Loucy (cell line): ENCODE data around the gene SLCO6A1.

Experiments used
- H2AFZ ChIP-seq: fragments of 200-600 bp; sonication (generic); 2 replicates; pipeline ENCODE4 v1.6.0; 2016; ENCODE audit warnings: antibody characterized with exemption, mild to moderate bottlenecking, low read length, moderate library complexity
- H3F3A ChIP-seq: fragments of 200-600 bp; 2 replicates; pipeline ENCODE4 v1.6.0; 2016; ENCODE audit warnings: antibody characterized with exemption, low read depth, mild to moderate bottlenecking
- H3K27me3 ChIP-seq: fragments of 200-600 bp; sonication (generic); 2 replicates; pipeline ENCODE4 v1.6.1; 2014; ENCODE audit warnings: low read length, mild to moderate bottlenecking; ENCODE audit not compliant: insufficient read depth, poor library complexity, severe bottlenecking
- H3K36me3 ChIP-seq: fragments of 200-600 bp; sonication (generic); 2 replicates; pipeline ENCODE4 v1.6.1; 2016; ENCODE audit warnings: low read length; ENCODE audit not compliant: insufficient read depth
- H3K4me1 ChIP-seq: fragments of 200-600 bp; sonication (generic); 2 replicates; pipeline ENCODE4 v1.5.1; 2014; ENCODE audit warnings: low read length, mild to moderate bottlenecking; ENCODE audit not compliant: insufficient read depth, poor library complexity, severe bottlenecking
- H3K4me2 ChIP-seq: fragments of 200-600 bp; sonication (generic); 2 replicates; pipeline ENCODE4 v1.6.0; 2014; ENCODE audit warnings: antibody characterized with exemption, low read length, low read depth, mild to moderate bottlenecking; ENCODE audit not compliant: poor library complexity, severe bottlenecking
- H3K4me3 ChIP-seq: fragments of 200-600 bp; sonication (generic); 2 replicates; pipeline ENCODE4 v1.5.1; 2014; ENCODE audit warnings: low read length, mild to moderate bottlenecking, mixed read lengths; ENCODE audit not compliant: poor library complexity, severe bottlenecking
- H3K79me2 ChIP-seq: fragments of 200-600 bp; sonication (generic); 2 replicates; pipeline ENCODE4 v1.6.1; 2014; ENCODE audit warnings: low read length; ENCODE audit not compliant: insufficient read depth
- H3K9ac ChIP-seq: fragments of 200-600 bp; sonication (generic); 2 replicates; pipeline ENCODE4 v1.6.0; 2014; ENCODE audit warnings: mild to moderate bottlenecking, low read depth, low read length, moderate library complexity; ENCODE audit not compliant: poor library complexity, severe bottlenecking
- H3K9me2 ChIP-seq: fragments of 200-600 bp; sonication (generic); replicated peaks from 2 replicates; pipeline ENCODE4 v1.6.1; 2016; ENCODE audit warnings: low read depth, low read length, mixed read lengths
- H3K9me3 ChIP-seq: fragments of 200-600 bp; sonication (generic); 2 replicates; pipeline ENCODE4 v1.6.1; 2014; ENCODE audit warnings: mild to moderate bottlenecking, antibody characterized with exemption, low read length, low read depth; ENCODE audit not compliant: insufficient read depth
- H4K20me1 ChIP-seq: fragments of 200-600 bp; sonication (generic); 2 replicates; pipeline ENCODE4 v1.6.0; 2014; ENCODE audit warnings: antibody characterized with exemption, low read length, mild to moderate bottlenecking; ENCODE audit not compliant: insufficient read depth, poor library complexity, severe bottlenecking
- EZH2phosphoT487 ChIP-seq: fragments of 200-600 bp; IDR thresholded peaks from 2 replicates; pipeline ENCODE4 v1.6.1; 2018; ENCODE audit warnings: antibody characterized with exemption, mild to moderate bottlenecking, moderate library complexity, borderline replicate concordance
- TF ChIP-seq, protein P1 (sequence below): fragments of 200-600 bp; sonication (generic); conservative IDR thresholded peaks from 2 replicates; pipeline ENCODE4 v1.5.1; 2014; ENCODE audit warnings: mild to moderate bottlenecking, antibody characterized with exemption, low read length

SLCO6A1 gene

DNA sequence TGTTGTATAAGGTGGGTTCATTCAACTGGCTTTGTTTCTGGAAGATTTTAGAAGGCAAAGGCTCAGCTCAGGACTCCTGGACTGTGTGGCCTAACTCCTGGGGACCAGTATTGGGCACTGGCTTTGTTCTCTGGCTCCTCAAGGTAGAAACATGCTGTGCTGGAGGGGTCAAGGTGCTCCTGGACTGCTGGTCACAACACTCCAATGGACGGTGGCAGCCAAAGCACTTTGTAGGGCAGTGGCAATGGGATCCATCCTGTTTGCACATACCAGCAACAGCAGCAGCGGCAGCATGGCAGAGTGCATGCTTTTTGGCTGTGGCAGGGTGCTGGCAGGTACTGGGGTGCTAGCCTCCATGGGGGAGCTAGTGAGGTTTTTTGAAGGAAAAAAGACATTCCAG lies 65.3 kb downstream of the SLCO6A1 start:
- no peak overlapping the region for H3K9ac ChIP-seq
- H3K79me2 ChIP-seq: no peaks in the 10 kb centered on the region
- H3F3A ChIP-seq: no peaks in the 10 kb centered on the region
- H4K20me1 ChIP-seq: no peaks in the 10 kb centered on the region
- H3K27me3 ChIP-seq: no peaks in the 10 kb centered on the region
- no peak overlapping the region for H3K4me2 ChIP-seq
- no peak for TF ChIP-seq EZH2phosphoT487
- TF ChIP-seq, protein P1, sequence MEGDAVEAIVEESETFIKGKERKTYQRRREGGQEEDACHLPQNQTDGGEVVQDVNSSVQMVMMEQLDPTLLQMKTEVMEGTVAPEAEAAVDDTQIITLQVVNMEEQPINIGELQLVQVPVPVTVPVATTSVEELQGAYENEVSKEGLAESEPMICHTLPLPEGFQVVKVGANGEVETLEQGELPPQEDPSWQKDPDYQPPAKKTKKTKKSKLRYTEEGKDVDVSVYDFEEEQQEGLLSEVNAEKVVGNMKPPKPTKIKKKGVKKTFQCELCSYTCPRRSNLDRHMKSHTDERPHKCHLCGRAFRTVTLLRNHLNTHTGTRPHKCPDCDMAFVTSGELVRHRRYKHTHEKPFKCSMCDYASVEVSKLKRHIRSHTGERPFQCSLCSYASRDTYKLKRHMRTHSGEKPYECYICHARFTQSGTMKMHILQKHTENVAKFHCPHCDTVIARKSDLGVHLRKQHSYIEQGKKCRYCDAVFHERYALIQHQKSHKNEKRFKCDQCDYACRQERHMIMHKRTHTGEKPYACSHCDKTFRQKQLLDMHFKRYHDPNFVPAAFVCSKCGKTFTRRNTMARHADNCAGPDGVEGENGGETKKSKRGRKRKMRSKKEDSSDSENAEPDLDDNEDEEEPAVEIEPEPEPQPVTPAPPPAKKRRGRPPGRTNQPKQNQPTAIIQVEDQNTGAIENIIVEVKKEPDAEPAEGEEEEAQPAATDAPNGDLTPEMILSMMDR: no peak
- no peaks in the 10 kb centered on the region for H3K9me3 ChIP-seq
- H3K9me2 ChIP-seq: no peaks in the 10 kb centered on the region
- H3K36me3 ChIP-seq: no peaks in the 10 kb centered on the region
- H3K4me1 ChIP-seq: no peaks in the 10 kb centered on the region
- H2AFZ ChIP-seq: no peak overlapping the region
- H3K4me3 ChIP-seq: no peak overlapping the region

DNA sequence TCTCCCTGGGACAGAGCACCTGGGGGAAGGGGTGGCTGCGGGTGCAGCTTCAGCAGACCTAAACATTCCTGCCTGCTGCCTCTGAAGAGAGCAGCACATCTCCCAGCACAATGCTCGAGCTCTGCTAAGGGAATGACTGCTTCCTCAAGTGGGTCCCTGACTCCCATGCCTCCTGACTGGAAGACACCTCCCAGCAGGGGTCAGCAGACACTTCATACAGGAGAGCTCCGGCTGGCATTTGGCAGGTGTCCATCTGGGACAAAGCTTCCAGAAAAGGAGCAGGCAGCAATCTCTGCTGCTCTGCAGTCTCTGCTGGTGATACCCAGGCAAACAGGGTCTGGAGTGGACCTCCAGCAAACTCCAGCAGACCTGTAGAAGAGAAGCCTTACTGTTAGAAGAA lies 77.2 kb downstream of the SLCO6A1 start:
- H3F3A ChIP-seq: no peaks in the 10 kb centered on the region
- H3K79me2 ChIP-seq: no peaks in the 10 kb centered on the region
- no peaks in the 10 kb centered on the region for H3K4me1 ChIP-seq
- no peak overlapping the region for H3K9ac ChIP-seq
- H4K20me1 ChIP-seq: no peaks in the 10 kb centered on the region
- no peak overlapping the region for H3K4me3 ChIP-seq
- H3K4me2 ChIP-seq: no peak overlapping the region
- no peaks in the 10 kb centered on the region for H3K36me3 ChIP-seq
- no peaks in the 10 kb centered on the region for H3K9me2 ChIP-seq
- no peaks in the 10 kb centered on the region for H3K27me3 ChIP-seq
- no peak overlapping the region for H2AFZ ChIP-seq
- no peak for TF ChIP-seq EZH2phosphoT487
- TF ChIP-seq, protein P1: no peak
- no peaks in the 10 kb centered on the region for H3K9me3 ChIP-seq

DNA sequence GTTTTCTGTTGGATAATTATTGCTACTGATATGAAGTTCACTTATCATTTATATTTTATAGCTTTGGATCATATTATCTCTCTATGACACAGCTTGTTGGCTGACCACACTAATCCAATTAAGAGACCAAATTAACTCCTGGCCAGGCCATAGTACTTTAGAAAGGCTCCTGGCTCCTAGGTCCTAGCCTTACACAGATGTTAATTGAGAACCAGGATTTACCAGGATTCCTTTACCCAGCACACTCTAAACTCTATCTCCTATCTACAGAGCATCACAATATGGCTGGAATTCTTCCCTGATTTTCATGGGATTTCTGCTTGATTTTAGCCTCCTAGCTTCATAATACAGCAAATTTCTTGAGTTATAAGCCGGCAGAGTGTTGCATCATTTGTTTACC lies 80.3 kb downstream of the SLCO6A1 start:
- H3K27me3 ChIP-seq: no peaks in the 10 kb centered on the region
- no peak overlapping the region for H3K4me3 ChIP-seq
- H3K9ac ChIP-seq: no peak overlapping the region
- TF ChIP-seq EZH2phosphoT487: no peak
- no peak overlapping the region for H3K4me2 ChIP-seq
- no peaks in the 10 kb centered on the region for H3K9me2 ChIP-seq
- no peaks in the 10 kb centered on the region for H3K36me3 ChIP-seq
- H4K20me1 ChIP-seq: no peaks in the 10 kb centered on the region
- H3K4me1 ChIP-seq: no peaks in the 10 kb centered on the region
- no peaks in the 10 kb centered on the region for H3K9me3 ChIP-seq
- H3K79me2 ChIP-seq: no peaks in the 10 kb centered on the region
- no peak overlapping the region for H2AFZ ChIP-seq
- no peaks in the 10 kb centered on the region for H3F3A ChIP-seq

DNA sequence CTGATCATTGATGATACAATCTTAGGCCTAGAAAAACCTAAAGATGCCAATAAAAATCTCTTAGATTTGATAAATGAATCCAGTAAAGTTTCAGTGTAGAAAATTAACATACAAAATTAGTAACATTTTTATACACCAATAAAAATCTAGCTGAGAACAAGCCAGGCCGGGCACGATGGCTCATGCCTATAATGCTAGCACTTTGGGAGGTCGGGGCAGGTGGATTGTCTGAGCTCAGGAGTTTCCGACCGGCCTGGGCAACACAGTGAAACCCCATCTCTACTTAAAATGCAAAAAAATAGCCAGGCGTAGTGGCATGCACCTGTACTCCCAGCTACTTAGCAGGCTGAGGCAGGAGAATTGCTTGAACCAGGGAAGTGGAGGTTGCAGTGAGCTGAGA lies 84.4 kb downstream of the SLCO6A1 start:
- Histone ChIP-seq H3K4me3 (no peak overlapping the region), H3K4me2 (no peak overlapping the region), H3K36me3 (no peaks in the 10 kb centered on the region), H3F3A (no peaks in the 10 kb centered on the region), H3K9ac (no peak overlapping the region), H3K9me2 (no peaks in the 10 kb centered on the region), H3K4me1 (no peaks in the 10 kb centered on the region), H2AFZ (no peak overlapping the region), H3K9me3 (no peaks in the 10 kb centered on the region), H4K20me1 (no peaks in the 10 kb centered on the region), H3K79me2 (no peaks in the 10 kb centered on the region), H3K27me3 (no peaks in the 10 kb centered on the region)
- no peak for TF ChIP-seq EZH2phosphoT487
- TF ChIP-seq, protein P1: no peak
